GF-D8 (cell line): Measurements from ENCODE around the gene SLC9C2.

Experiments used
- DNase-seq: peaks from one replicate; lab custom pipeline; 2025; lab: John Stamatoyannopoulos, UW

The SLC9C2 gene

GRCh38 chr1:173451981-173452380, 150.9 kb downstream of the SLC9C2 start:
- DNase-seq: no peak
